Activated CD4-positive, alpha-beta T cell treated with anti-CD3 and anti-CD28 coated beads, Interleukin-2, amount 10 ng/mL, durations not matched to agents 24 days and 14 days (primary cell): Measurements from ENCODE around the gene DNAJC4. TPM values are rescaled to one million over a fixed set of nuclear protein-coding genes. Genes with fewer than 3 reads are reported as not detected.
A peak's percentile ranks its signal among the peaks of the same experiment; 100 is the strongest.

Source experiments
- DNase-seq: peaks from one replicate; pipeline ENCODE4 v3.0.0; 2022
- H3K27ac Mint-ChIP-seq: one replicate; pipeline ENCODE4 v1.8.0; 2022; ENCODE audit warnings: mild to moderate bottlenecking, mixed read lengths
- H3K27me3 Mint-ChIP-seq: one replicate; pipeline ENCODE4 v1.8.0; 2022; ENCODE audit warnings: mixed read lengths
- H3K36me3 Mint-ChIP-seq: one replicate; pipeline ENCODE4 v1.8.0; 2022; ENCODE audit warnings: low read depth, mild to moderate bottlenecking, mixed read lengths
- H3K4me1 Mint-ChIP-seq: one replicate; pipeline ENCODE4 v1.8.0; 2021; ENCODE audit warnings: mixed read lengths
- H3K4me3 Mint-ChIP-seq: one replicate; pipeline ENCODE4 v1.8.0; 2022; ENCODE audit warnings: mild to moderate bottlenecking, moderate library complexity, mixed read lengths
- H3K9me3 Mint-ChIP-seq: one replicate; pipeline ENCODE4 v1.8.0; 2021; ENCODE audit warnings: mixed read lengths
- intact Hi-C: fragments of 100-400 bp; cut with micrococcal nuclease; formaldehyde crosslinking; loops from one replicate; pipeline ENCODE4 v1.15.1; 2023
- total RNA-seq: library from RNA; stranded (reverse); gene quantifications from 2 replicates; pipeline ENCODE4 v1.2.3, GENCODE V29; 2022

Gene DNAJC4
- total RNA-seq, 1 donor from 2014 or later, result 19.9 TPM

GRCh38 chr11:64255135-64256128, 25.1 kb downstream of the DNAJC4 start:
- no peak for DNase-seq
- intact Hi-C loops, result no loop called here
- peaks cover 25% of the 10 kb centered on the region for H3K4me1 Mint-ChIP-seq
- no peaks in the 10 kb centered on the region for H3K27me3 Mint-ChIP-seq
- H3K27ac Mint-ChIP-seq, result no peak overlapping the region
- no peak overlapping the region for H3K4me3 Mint-ChIP-seq
- peaks cover 32% of the 10 kb centered on the region for H3K36me3 Mint-ChIP-seq
- no peaks in the 10 kb centered on the region for H3K9me3 Mint-ChIP-seq

DNA sequence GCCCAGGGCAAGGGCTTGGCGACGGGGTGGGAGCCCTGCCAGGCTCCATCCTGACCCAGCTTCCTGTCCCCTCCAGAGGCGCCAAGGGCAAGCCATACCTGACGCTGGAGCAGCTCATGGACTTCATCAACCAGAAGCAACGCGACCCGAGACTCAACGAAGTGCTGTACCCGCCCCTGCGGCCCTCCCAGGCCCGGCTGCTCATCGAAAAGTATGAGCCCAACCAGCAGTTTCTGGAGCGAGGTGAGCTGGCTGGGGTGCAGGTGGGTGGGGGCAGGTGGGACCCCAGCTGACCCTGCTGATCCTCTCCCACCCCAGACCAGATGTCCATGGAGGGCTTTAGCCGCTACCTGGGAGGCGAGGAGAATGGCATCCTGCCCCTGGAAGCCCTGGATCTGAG, 26.0 kb downstream of the DNAJC4 start:
- DNase-seq, result no peak
- Mint-ChIP-seq H3K9me3 (no peaks in the 10 kb centered on the region), H3K36me3 (peaks cover 32% of the 10 kb centered on the region), H3K4me3 (no peak overlapping the region), H3K27ac (no peak overlapping the region), H3K4me1 (peaks cover 20% of the 10 kb centered on the region), H3K27me3 (no peaks in the 10 kb centered on the region)
- intact Hi-C loops, result no loop called here

GRCh38 chr11:64258356-64258755, 28.0 kb downstream of the DNAJC4 start:
- intact Hi-C loops, result no loop called here
- Mint-ChIP-seq H3K9me3 (no peaks in the 10 kb centered on the region), H3K27me3 (no peaks in the 10 kb centered on the region), H3K4me1 (peaks cover 14% of the 10 kb centered on the region), H3K27ac (no peak overlapping the region), H3K4me3 (no peak overlapping the region), H3K36me3 (peaks cover 40% of the 10 kb centered on the region)
- DNase-seq, result no peak

DNA sequence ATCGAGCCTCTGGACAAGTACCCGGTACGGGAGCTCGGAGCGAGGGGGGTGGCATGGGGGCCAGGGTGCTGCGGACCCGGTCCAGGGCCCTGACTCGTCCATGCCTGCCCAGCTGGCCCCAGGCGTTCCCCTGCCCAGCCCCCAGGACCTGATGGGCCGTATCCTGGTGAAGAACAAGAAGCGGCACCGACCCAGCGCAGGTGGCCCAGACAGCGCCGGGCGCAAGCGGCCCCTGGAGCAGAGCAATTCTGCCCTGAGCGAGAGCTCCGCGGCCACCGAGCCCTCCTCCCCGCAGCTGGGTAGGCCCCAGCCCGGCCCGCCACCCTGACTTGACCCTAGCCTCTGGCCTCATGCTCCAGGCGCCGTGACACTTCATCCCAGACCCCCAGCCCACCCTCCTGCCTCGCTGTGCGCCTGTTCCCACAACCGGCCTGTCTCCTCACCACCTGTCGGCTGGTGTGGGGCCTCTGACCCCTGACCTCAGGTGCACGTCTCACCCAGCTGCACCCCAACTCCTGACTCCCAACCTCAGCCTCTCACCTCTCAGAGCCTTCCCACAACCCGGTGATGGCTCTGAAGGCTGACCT, 28.7 kb downstream of the DNAJC4 start:
- no peak overlapping the region for H3K27ac Mint-ChIP-seq
- H3K27me3 Mint-ChIP-seq, result no peaks in the 10 kb centered on the region
- no peaks in the 10 kb centered on the region for H3K9me3 Mint-ChIP-seq
- H3K4me3 Mint-ChIP-seq, result no peak overlapping the region
- intact Hi-C loops, result no loop called here
- no peak for DNase-seq
- peaks cover 38% of the 10 kb centered on the region for H3K36me3 Mint-ChIP-seq
- peaks cover 12% of the 10 kb centered on the region for H3K4me1 Mint-ChIP-seq

DNA sequence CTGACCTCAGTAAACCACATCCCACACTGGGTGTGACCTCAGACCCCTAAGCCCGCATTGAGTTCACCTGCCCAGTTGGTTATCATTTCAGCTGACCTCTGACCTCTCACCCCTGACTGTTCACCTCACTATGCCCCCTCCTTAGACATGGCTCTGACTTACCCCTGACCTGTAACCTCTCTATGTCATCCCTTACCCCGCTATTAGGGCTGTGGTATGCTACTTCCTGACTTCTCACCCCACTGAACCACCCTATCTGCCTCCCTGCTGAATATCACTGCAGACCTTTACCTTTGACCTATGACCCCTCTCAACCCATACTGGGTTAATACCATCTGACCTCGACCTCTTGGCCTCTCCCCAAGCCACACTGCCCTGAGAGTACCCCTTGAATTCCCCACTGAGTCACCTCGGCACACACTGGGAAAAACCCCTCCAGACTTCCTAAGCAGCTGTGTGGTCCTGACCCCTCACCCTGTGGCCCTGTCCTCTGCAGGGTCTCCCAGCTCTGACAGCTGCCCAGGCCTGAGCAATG, 29.3 kb downstream of the DNAJC4 start:
- no peaks in the 10 kb centered on the region for H3K27me3 Mint-ChIP-seq
- H3K36me3 Mint-ChIP-seq, result peaks cover 38% of the 10 kb centered on the region
- H3K9me3 Mint-ChIP-seq, result no peaks in the 10 kb centered on the region
- intact Hi-C loops, result no loop called here
- H3K27ac Mint-ChIP-seq, result no peak overlapping the region
- H3K4me1 Mint-ChIP-seq, result peaks cover 12% of the 10 kb centered on the region
- no peak for DNase-seq
- H3K4me3 Mint-ChIP-seq, result no peak overlapping the region

GRCh38 chr11:64260147-64260708, 29.9 kb downstream of the DNAJC4 start:
- H3K36me3 Mint-ChIP-seq, result peaks cover 35% of the 10 kb centered on the region
- H3K4me3 Mint-ChIP-seq, result no peak overlapping the region
- intact Hi-C loops, result no loop called here

DNA sequence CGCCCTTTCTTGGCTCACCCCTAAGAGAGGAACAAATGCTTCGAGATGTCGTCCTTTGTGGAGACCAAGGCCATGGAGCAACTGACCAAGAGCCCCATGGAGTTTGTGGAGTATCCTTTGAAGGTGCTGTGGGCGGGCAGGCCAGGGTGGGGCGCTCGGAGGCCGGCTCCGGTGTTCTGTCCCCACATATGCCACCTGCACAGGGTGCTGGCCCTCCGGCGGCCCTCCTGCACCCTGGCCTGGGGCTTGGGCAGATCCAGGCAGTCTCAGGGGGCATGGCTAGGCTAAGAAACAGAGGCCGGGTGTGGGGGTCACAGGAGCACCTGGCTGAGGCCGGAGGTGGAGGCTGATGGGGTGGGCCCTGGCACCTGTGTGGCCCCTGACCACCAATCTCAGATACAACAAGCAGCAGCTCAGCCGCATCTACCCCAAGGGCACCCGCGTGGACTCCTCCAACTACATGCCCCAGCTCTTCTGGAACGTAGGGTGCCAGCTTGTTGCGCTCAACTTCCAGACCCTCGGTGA, 31.3 kb downstream of the DNAJC4 start:
- H3K4me1 Mint-ChIP-seq, result peaks cover 12% of the 10 kb centered on the region

More at GRCh38 chr11:64260147-64260708, 29.9 kb downstream of the DNAJC4 start:
- Mint-ChIP-seq H3K4me1 (peaks cover 12% of the 10 kb centered on the region), H3K9me3 (no peaks in the 10 kb centered on the region), H3K27me3 (no peaks in the 10 kb centered on the region), H3K27ac (peak overlapping the region; percentile 48)
- DNase-seq, result no peak

DNA sequence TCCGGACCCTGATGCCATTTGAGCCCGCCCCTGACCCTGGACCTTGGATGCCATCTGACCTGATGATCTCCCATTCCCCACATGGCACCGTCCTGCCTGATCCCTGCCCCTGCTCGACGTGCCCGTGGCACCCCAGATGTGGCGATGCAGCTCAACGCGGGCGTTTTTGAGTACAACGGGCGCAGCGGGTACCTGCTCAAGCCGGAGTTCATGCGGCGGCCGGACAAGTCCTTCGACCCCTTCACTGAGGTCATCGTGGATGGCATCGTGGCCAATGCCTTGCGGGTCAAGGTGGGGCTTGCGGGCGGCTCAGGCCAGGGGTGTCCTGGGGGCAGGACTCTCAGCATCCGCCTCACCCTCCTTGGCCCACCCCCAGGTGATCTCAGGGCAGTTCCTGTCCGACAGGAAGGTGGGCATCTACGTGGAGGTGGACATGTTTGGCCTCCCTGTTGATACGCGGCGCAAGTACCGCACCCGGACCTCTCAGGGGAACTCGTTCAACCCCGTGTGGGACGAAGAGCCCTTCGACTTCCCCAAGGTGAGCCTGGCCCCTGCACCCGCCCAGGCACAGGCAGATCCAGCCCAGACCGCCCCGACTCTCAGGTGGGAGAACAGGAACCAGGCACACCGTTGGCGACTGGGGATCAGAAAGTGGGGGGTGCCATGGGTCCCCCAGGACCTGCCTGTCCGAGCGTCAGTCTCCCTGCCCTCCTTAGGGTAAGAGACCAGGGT, 32.1 kb downstream of the DNAJC4 start:
- Mint-ChIP-seq H3K9me3 (no peaks in the 10 kb centered on the region), H3K4me3 (no peak overlapping the region), H3K27me3 (no peaks in the 10 kb centered on the region), H3K27ac (no peak overlapping the region), H3K36me3 (peaks cover 33% of the 10 kb centered on the region), H3K4me1 (peaks cover 12% of the 10 kb centered on the region)
- DNase-seq, result no peak
- intact Hi-C loops, result no loop called here

More for the DNA sequence above, 31.3 kb downstream of the DNAJC4 start:
- no peak for DNase-seq
- H3K4me3 Mint-ChIP-seq, result no peak overlapping the region
- intact Hi-C loops, result no loop called here
- H3K9me3 Mint-ChIP-seq, result no peaks in the 10 kb centered on the region
- peaks cover 34% of the 10 kb centered on the region for H3K36me3 Mint-ChIP-seq
- no peaks in the 10 kb centered on the region for H3K27me3 Mint-ChIP-seq
- H3K27ac Mint-ChIP-seq, result no peak overlapping the region

DNA sequence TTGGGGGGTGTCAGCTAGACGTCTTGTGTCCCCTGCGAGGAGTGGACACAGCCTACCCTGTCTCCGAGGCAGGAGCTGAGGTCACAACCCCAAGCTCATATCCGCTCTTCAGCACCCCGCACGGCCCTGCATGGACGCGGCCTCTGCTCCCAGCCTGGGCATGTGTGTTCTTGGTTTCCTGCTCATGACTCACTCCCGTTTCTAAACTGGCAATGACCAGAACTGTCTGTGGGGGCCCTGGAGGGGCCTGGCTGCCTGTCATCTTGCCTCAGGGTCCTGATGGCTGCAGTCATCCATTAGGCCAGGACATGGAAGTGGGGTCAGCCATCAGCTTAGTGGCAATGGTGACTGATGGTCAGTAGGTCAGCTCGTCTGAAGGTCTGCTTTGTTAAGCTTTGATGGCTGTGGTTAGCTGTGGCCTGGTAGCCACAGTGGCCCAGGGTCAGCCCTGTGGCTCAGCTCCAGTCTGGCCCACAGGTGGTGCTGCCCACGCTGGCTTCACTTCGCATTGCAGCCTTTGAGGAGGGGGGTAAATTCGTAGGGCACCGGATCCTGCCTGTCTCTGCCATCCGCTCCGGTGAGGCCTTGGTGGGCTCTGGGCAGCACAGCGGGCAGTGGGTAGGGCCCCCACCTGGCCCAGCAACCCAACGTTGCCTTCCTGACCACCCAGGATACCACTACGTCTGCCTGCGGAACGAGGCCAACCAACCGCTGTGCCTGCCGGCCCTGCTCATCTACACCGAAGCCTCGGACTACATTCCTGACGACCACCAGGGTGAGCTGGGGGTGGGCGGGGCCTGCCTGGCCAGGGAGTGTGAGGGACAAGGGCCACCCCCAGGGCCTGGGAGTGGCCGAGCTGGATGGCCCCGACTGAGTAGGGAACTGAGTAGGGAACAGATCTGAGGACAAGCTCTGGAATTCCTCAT, 32.9 kb downstream of the DNAJC4 start:
- no peak overlapping the region for H3K4me3 Mint-ChIP-seq
- no peaks in the 10 kb centered on the region for H3K9me3 Mint-ChIP-seq
- H3K27me3 Mint-ChIP-seq, result no peaks in the 10 kb centered on the region
- H3K4me1 Mint-ChIP-seq, result peaks cover 18% of the 10 kb centered on the region
- intact Hi-C loops, result no loop called here
- no peak for DNase-seq
- H3K27ac Mint-ChIP-seq, result no peak overlapping the region
- H3K36me3 Mint-ChIP-seq, result peaks cover 28% of the 10 kb centered on the region

- Mint-ChIP-seq H3K36me3 (peaks cover 27% of the 10 kb centered on the region), H3K4me1 (peaks cover 24% of the 10 kb centered on the region), H3K27me3 (no peaks in the 10 kb centered on the region), H3K27ac (no peak overlapping the region), H3K4me3 (no peak overlapping the region), H3K9me3 (no peaks in the 10 kb centered on the region)
- DNase-seq, result no peak
- intact Hi-C loops, result no loop called here
Measured at GRCh38 chr11:64263947-64264317, 33.6 kb downstream of the DNAJC4 start.

DNA sequence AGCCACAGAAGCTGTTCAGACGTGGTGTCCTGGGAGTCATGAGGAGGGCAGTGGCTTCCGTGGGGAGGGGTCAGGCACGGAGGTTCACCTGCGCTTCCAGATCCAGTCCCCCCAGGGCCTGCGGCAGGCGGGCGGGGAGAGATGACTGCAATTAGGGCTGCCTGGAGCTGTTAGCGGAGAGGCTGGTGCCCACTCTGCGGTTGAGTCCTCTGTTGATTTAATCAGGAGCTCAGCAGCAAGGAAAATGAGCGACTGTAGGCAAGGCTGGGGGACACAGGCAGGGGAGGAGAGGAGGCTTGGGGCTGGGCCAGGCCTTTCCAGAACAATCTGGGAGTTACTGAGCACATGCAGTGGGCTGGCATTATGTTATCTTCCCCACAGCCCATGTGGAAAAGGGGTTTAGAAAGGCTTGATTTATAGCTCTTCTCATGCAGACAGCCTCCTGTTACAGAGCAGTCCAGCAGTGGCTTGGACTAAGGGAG, 34.1 kb downstream of the DNAJC4 start:
- Mint-ChIP-seq H3K36me3 (peaks cover 26% of the 10 kb centered on the region), H3K4me3 (no peak overlapping the region), H3K9me3 (no peaks in the 10 kb centered on the region), H3K27ac (no peak overlapping the region), H3K4me1 (peaks cover 25% of the 10 kb centered on the region), H3K27me3 (no peaks in the 10 kb centered on the region)
- intact Hi-C loops, result no loop called here
- DNase-seq, result no peak
